GM19395 (cell line): ENCODE results near the gene VPS37B.
"Not testable (repeated sequence)": the region's sequence is repeated elsewhere in the genome, so short reads cannot be mapped to it uniquely, and the experiment has no call there.

Source experiments
- ATAC-seq: cut with Tn5 transposase; IDR thresholded peaks from one replicate; pipeline ENCODE4 v1.9.1; 2021; ENCODE audit warnings: mild to moderate bottlenecking, moderate library complexity; ENCODE audit not compliant: unreplicated experiment

The VPS37B gene

GRCh38 chr12:122895704-122896636, at the start of gene VPS37B:
Gene VPS37B, minus strand, starts transcription at chr12:122896124. Its CDS starts 62 bp downstream, at chr12:122896062.
- peak; percentile 47 for ATAC-seq

GRCh38 chr12:122944605-122945592, 49.0 kb upstream of the VPS37B start:
- ATAC-seq, result no peak

- no peak for ATAC-seq
Observed at GRCh38 chr12:122943196-122943595, 47.3 kb upstream of the VPS37B start.

- ATAC-seq, result no peak
Observed at GRCh38 chr12:122942637-122943036, 46.7 kb upstream of the VPS37B start.

GRCh38 chr12:122941351-122941750, 45.4 kb upstream of the VPS37B start:
- ATAC-seq, result not testable (repeated sequence)

- no peak for ATAC-seq
Observed at GRCh38 chr12:122939125-122939524, 43.2 kb upstream of the VPS37B start.

GRCh38 chr12:122937622-122938091, 41.7 kb upstream of the VPS37B start:
- no peak for ATAC-seq

GRCh38 chr12:122935318-122935717, 39.4 kb upstream of the VPS37B start:
- no peak for ATAC-seq

GRCh38 chr12:122934722-122935121, 38.8 kb upstream of the VPS37B start:
- no peak for ATAC-seq

- no peak for ATAC-seq
Observed at GRCh38 chr12:122932207-122932606, 36.3 kb upstream of the VPS37B start.

- ATAC-seq, result no peak
Observed at GRCh38 chr12:122929812-122930211, 33.9 kb upstream of the VPS37B start.

- ATAC-seq, result no peak
Observed at GRCh38 chr12:122929148-122929538, 33.2 kb upstream of the VPS37B start.

- no peak for ATAC-seq
Observed at GRCh38 chr12:122928404-122929147, 32.7 kb upstream of the VPS37B start.

GRCh38 chr12:122927756-122928403, 32.0 kb upstream of the VPS37B start:
- no peak for ATAC-seq

- no peak for ATAC-seq
Observed at GRCh38 chr12:122921917-122922316, 26.0 kb upstream of the VPS37B start.

- no peak for ATAC-seq
Observed at GRCh38 chr12:122920687-122921086, 24.8 kb upstream of the VPS37B start.

- ATAC-seq, result no peak
Observed at GRCh38 chr12:122918827-122919226, 22.9 kb upstream of the VPS37B start.

GRCh38 chr12:122917507-122918121, 21.7 kb upstream of the VPS37B start:
- ATAC-seq, result no peak

GRCh38 chr12:122909442-122910288, 13.7 kb upstream of the VPS37B start:
- no peak for ATAC-seq
